Measurements from ENCODE around the gene MPRIP. TPM values are rescaled to one million over a fixed set of nuclear protein-coding genes. Genes with fewer than 3 reads are reported as not detected.

MPRIP gene
- total RNA-seq, 2 donors from 2014 or later: 84.3 to 258 TPM

- WGBS: 78% methylated on average over 8 of the region's 8 CpGs
- no peaks in the 10 kb centered on the region for H3K4me1 ChIP-seq (replicated peaks)
- H3K36me3 ChIP-seq: peaks cover 13 to 76% of the 10 kb centered on the region in 2 donors
- H3K4me3 ChIP-seq: no peak overlapping the region
- TF ChIP-seq, protein P1, sequence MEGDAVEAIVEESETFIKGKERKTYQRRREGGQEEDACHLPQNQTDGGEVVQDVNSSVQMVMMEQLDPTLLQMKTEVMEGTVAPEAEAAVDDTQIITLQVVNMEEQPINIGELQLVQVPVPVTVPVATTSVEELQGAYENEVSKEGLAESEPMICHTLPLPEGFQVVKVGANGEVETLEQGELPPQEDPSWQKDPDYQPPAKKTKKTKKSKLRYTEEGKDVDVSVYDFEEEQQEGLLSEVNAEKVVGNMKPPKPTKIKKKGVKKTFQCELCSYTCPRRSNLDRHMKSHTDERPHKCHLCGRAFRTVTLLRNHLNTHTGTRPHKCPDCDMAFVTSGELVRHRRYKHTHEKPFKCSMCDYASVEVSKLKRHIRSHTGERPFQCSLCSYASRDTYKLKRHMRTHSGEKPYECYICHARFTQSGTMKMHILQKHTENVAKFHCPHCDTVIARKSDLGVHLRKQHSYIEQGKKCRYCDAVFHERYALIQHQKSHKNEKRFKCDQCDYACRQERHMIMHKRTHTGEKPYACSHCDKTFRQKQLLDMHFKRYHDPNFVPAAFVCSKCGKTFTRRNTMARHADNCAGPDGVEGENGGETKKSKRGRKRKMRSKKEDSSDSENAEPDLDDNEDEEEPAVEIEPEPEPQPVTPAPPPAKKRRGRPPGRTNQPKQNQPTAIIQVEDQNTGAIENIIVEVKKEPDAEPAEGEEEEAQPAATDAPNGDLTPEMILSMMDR (IDR thresholded peaks at IDR 0.05): no peak
- TF ChIP-seq POLR2AphosphoS5 (IDR thresholded peaks at IDR 0.05) (no peak), POLR2A (IDR thresholded peaks at IDR 0.05) (no peak)
- H3K9me3 ChIP-seq: no peaks in the 10 kb centered on the region
- no peak for DNase-seq (ENCODE audit: low spot score)
- intact Hi-C loops (cut with DNase I): no loop called here
- H3K27ac ChIP-seq: no peak overlapping the region
- no peaks in the 10 kb centered on the region for H3K27me3 ChIP-seq (replicated peaks; ENCODE audit: insufficient read depth)
These were observed 178.3 kb downstream of the MPRIP start for GRCh38 chr17:17220529-17220928.

DNA sequence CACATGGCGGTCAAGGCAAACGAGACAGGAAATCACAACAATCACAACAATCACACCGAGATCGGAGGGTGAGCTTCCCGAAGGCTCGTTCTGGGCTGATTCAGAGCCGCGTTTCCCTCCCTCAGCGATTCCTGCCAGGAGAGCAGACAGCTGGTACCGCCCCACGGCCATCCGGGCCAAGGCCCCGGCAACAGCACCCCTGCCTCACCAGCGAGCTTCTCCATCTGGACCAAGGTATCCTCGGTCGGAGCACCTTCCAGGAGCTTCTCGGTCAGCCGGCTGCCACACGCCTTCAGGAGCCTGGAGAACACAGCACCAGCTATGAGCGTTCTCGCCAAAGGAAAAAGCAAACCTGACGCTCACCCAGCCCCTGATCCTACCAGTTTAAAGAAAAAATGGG is 179.1 kb downstream of the MPRIP start:
- no peaks in the 10 kb centered on the region for H3K9me3 ChIP-seq
- H3K27me3 ChIP-seq (replicated peaks; ENCODE audit: insufficient read depth): no peaks in the 10 kb centered on the region
- TF ChIP-seq, protein P1 (IDR thresholded peaks at IDR 0.05): no peak
- no peak for TF ChIP-seq POLR2A (IDR thresholded peaks at IDR 0.05)
- TF ChIP-seq POLR2AphosphoS5 (IDR thresholded peaks at IDR 0.05): no peak
- intact Hi-C loops (cut with DNase I): no loop called here
- no peak overlapping the region for H3K27ac ChIP-seq
- no peak for DNase-seq (ENCODE audit: low spot score)
- no peaks in the 10 kb centered on the region for H3K4me1 ChIP-seq (replicated peaks)
- H3K4me3 ChIP-seq: no peak overlapping the region
- peaks cover 13 to 76% of the 10 kb centered on the region in 2 donors for H3K36me3 ChIP-seq
- 86% methylated on average over 22 of the region's 22 CpGs for WGBS

DNA sequence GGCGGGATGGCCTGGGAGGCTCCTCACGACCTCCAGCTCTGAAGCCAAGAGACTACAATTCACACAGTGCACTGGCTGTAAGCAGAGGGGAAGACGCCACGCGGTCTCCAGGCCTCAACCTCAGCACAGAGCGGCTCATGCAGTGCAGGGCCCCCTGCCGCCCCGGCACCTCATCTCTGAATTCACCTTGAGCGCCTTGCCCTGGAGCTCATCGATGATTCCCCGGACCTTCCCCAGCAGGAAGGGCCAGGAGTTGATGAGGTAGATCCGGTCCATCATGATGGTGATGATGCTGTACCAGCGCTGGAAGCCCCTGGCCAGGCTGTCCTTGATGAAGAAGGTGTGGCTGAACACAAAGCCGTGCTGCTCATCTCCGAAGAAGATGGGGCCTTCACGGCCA is 181.5 kb downstream of the MPRIP start:
- Histone ChIP-seq H3K27ac (no peak overlapping the region), H3K4me3 (no peak overlapping the region), H3K36me3 (peaks cover 10 to 62% of the 10 kb centered on the region in 2 donors), H3K4me1 (replicated peaks) (peaks cover 11% of the 10 kb centered on the region), H3K27me3 (replicated peaks; ENCODE audit: insufficient read depth) (no peaks in the 10 kb centered on the region), H3K9me3 (no peaks in the 10 kb centered on the region)
- WGBS: 96% methylated on average over 16 of the region's 16 CpGs
- DNase-seq (ENCODE audit: low spot score): no peak
- TF ChIP-seq POLR2A (IDR thresholded peaks at IDR 0.05): no peak
- no peak for TF ChIP-seq POLR2AphosphoS5 (IDR thresholded peaks at IDR 0.05)
- TF ChIP-seq, protein P1 (IDR thresholded peaks at IDR 0.05): no peak
- intact Hi-C loops (cut with DNase I): no loop called here

DNA sequence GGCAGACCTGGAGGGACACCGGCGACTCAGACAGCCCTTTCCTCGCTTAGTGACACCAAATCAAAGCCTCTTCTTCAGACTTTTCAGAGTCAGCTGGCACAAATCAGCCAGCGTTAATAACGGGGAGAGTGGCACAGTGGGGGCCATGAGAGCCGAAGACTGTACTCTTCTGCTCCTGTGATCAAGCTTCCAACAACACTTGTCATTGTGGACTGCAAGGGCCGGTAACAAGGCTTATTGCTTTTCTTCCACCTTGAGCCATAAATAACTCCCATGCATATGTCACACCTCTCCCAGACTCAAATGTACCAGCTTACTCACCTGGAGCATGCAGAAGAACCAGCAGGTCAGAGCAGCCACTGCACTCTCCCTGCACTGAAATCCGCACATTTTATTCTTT is 181.9 kb downstream of the MPRIP start:
- no peaks in the 10 kb centered on the region for H3K9me3 ChIP-seq
- no peak overlapping the region for H3K27ac ChIP-seq
- H3K4me1 ChIP-seq (replicated peaks): peaks cover 15% of the 10 kb centered on the region
- H3K36me3 ChIP-seq: peaks cover 6 to 58% of the 10 kb centered on the region in 2 donors
- DNase-seq (ENCODE audit: low spot score): no peak
- no peak for TF ChIP-seq POLR2A (IDR thresholded peaks at IDR 0.05)
- TF ChIP-seq POLR2AphosphoS5 (IDR thresholded peaks at IDR 0.05): no peak
- TF ChIP-seq, protein P1 (IDR thresholded peaks at IDR 0.05): no peak
- H3K4me3 ChIP-seq: no peak overlapping the region
- H3K27me3 ChIP-seq (replicated peaks; ENCODE audit: insufficient read depth): no peaks in the 10 kb centered on the region
- intact Hi-C loops (cut with DNase I): no loop called here
- 81% methylated on average over 8 of the region's 8 CpGs for WGBS

- no peak for DNase-seq (ENCODE audit: low spot score)
- no peaks in the 10 kb centered on the region for H3K9me3 ChIP-seq
- TF ChIP-seq POLR2A (IDR thresholded peaks at IDR 0.05): no peak
- TF ChIP-seq, protein P1 (IDR thresholded peaks at IDR 0.05): no peak
- TF ChIP-seq POLR2AphosphoS5 (IDR thresholded peaks at IDR 0.05): no peak
- no peak overlapping the region for H3K27ac ChIP-seq
- peaks cover 18% of the 10 kb centered on the region for H3K4me1 ChIP-seq (replicated peaks)
- intact Hi-C loops (cut with DNase I): no loop called here
- no peaks in the 10 kb centered on the region for H3K27me3 ChIP-seq (replicated peaks; ENCODE audit: insufficient read depth)
- H3K4me3 ChIP-seq: no peak overlapping the region
- H3K36me3 ChIP-seq: peaks cover 1 to 47% of the 10 kb centered on the region in 2 donors
- WGBS: 92% methylated on average over 10 of the region's 10 CpGs
These were observed 183.6 kb downstream of the MPRIP start for GRCh38 chr17:17225901-17226300.
